Panc1 (cell line): Measurements from ENCODE around the gene PRR20G. TPM values are rescaled to one million over a fixed set of nuclear protein-coding genes. Genes with fewer than 3 reads are reported as not detected.
A peak's percentile ranks its signal among the peaks of the same experiment; 100 is the strongest.

Experiments used
- ATAC-seq: fragments of 200-7000 bp; cut with Tn5 transposase; 2 replicates; pipeline ENCODE4 v1.9.1; 2020; ENCODE audit warnings: mild to moderate bottlenecking, moderate library complexity
- Bru-seq: library from RNA; stranded (reverse); fragments of 400-500 nt; gene quantifications from one replicate; lab custom pipeline; 2021; lab: Mats Ljungman, UMichigan
- BruChase-seq, 2 experiments: library from RNA; stranded (reverse); fragments of 400-500 nt; gene quantifications; one replicate each; lab custom pipeline; 2021; lab: Mats Ljungman, UMichigan
- BruUV-seq: library from RNA; stranded (reverse); fragments of 400-500 nt; replicated peaks from 2 replicates; lab custom pipeline; 2021; lab: Mats Ljungman, UMichigan
- CTCF ChIA-PET: fragments of 300-600 bp; sonication (Branson Sonifier 250); formaldehyde crosslinking; loops from one replicate; lab custom pipeline; 2022; ENCODE audit warnings: antibody characterized with exemption; lab: Charles Lee
- POLR2A ChIA-PET: fragments of 300-600 bp; sonication (Branson Sonifier 250); formaldehyde crosslinking; loops from one replicate; lab custom pipeline; 2022; ENCODE audit warnings: antibody characterized with exemption; lab: Charles Lee
- DNase-seq: peaks from one replicate; pipeline ENCODE4 v3.0.0-alpha.2; 2010; ENCODE audit warnings: low read depth, low spot score
- H3K27ac ChIP-seq: 2 replicates; pipeline ENCODE4 v1.5.1; 2011; ENCODE audit warnings: mild to moderate bottlenecking, low read length, inconsistent platforms
- H3K27me3 ChIP-seq: fragments of 200-500 bp; sonication (Bioruptor generic); 2 replicates; pipeline ENCODE4 v1.6.0; 2014; ENCODE audit warnings: low read length, inconsistent platforms; ENCODE audit not compliant: control insufficient read depth, insufficient read depth
- H3K36me3 ChIP-seq: fragments of 200-500 bp; sonication (Bioruptor generic); 2 replicates; pipeline ENCODE4 v1.5.1; 2014; ENCODE audit warnings: inconsistent platforms, mild to moderate bottlenecking, low read length, moderate library complexity; ENCODE audit not compliant: control insufficient read depth, insufficient read depth
- H3K4me1 ChIP-seq: 2 replicates; pipeline ENCODE4 v1.5.1; 2011; ENCODE audit warnings: inconsistent platforms, mild to moderate bottlenecking, low read length, moderate library complexity; ENCODE audit not compliant: control insufficient read depth, insufficient read depth
- H3K4me3 ChIP-seq, 2 experiments: 2 replicates each; pipeline ENCODE4 v1.5.1; 2011 to 2012; ENCODE audit warnings: low read depth in 2 of 2, low read length in 2 of 2, mild to moderate bottlenecking in 2 of 2, inconsistent platforms in 1 of 2, moderate library complexity in 1 of 2
- H3K9me3 ChIP-seq: fragments of 200-500 bp; sonication (Bioruptor generic); 2 replicates; pipeline ENCODE4 v1.5.1; 2014; ENCODE audit warnings: low read depth, mild to moderate bottlenecking, inconsistent platforms, low read length, moderate library complexity; ENCODE audit not compliant: control insufficient read depth, insufficient read depth
- CTCF ChIP-seq: fragments of 450-650 bp; IDR thresholded peaks from 2 replicates; pipeline ENCODE4 v1.5.1; 2017; ENCODE audit warnings: mild to moderate bottlenecking
- POLR2AphosphoS5 ChIP-seq: IDR thresholded peaks from 2 replicates; pipeline ENCODE4 v1.6.1; 2012; ENCODE audit warnings: mild to moderate bottlenecking, low read depth, low read length, moderate library complexity
- SIN3A ChIP-seq: IDR thresholded peaks from 2 replicates; pipeline ENCODE4 v1.6.1; 2012; ENCODE audit warnings: low read depth, mild to moderate bottlenecking, low read length, moderate library complexity, borderline replicate concordance; ENCODE audit not compliant: insufficient read depth
- TCF7L2 ChIP-seq: IDR thresholded peaks from 2 replicates; pipeline ENCODE4 v1.6.1; 2011; ENCODE audit warnings: mild to moderate bottlenecking, low read depth, low read length, inconsistent platforms
- in situ Hi-C: cut with HindIII; loops from 2 replicates; pipeline ENCODE4 v1.10.0; 2016; ENCODE audit warnings: low sequenced_read_pairs, low pct_unique_long_range_greater_than_20kb
- intact Hi-C: fragments of 100-400 bp; cut with micrococcal nuclease; formaldehyde crosslinking; loops from one replicate; pipeline ENCODE4 v1.10.0; 2022; ENCODE audit not compliant: unreplicated experiment
- long read RNA-seq: library from polyadenylated mRNA; unstranded; transcript quantifications from one replicate; pipeline ENCODE4 v2.0.0, GENCODE V29; 2021; ENCODE audit not compliant: unreplicated experiment
- polyA plus RNA-seq: library from polyadenylated mRNA; unstranded; fragments of >200 nt; gene quantifications from one replicate; pipeline ENCODE4 v1.2.1, GENCODE V29; 2012; ENCODE audit warnings: missing spikeins; ENCODE audit not compliant: insufficient read length
- total RNA-seq: library from RNA; stranded (reverse); gene quantifications from one replicate; pipeline ENCODE4 v1.2.1, GENCODE V29; 2021; ENCODE audit not compliant: unreplicated experiment
- TF ChIP-seq, protein P1 (sequence below), 2 experiments: IDR thresholded peaks; 2 replicates each; pipeline ENCODE4 v1.6.1; 2011 to 2012; ENCODE audit warnings: low read depth in 2 of 2, control low read depth in 1 of 2, low read length in 1 of 2, mild to moderate bottlenecking in 1 of 2, moderate library complexity in 1 of 2; ENCODE audit not compliant: insufficient read depth in 1 of 2

Gene PRR20G
- total RNA-seq (not detected), Bru-seq, nascent RNA (percentile 13 among the genes with signal in this experiment), BruChase-seq, experiment 1, labeled RNA remaining after a 2-hour chase (not detected), BruChase-seq, experiment 2, labeled RNA remaining after a 6-hour chase (percentile 19 among the genes with signal in this experiment)
- polyA plus RNA-seq: not detected
- long read RNA-seq: 0 reads

DNA sequence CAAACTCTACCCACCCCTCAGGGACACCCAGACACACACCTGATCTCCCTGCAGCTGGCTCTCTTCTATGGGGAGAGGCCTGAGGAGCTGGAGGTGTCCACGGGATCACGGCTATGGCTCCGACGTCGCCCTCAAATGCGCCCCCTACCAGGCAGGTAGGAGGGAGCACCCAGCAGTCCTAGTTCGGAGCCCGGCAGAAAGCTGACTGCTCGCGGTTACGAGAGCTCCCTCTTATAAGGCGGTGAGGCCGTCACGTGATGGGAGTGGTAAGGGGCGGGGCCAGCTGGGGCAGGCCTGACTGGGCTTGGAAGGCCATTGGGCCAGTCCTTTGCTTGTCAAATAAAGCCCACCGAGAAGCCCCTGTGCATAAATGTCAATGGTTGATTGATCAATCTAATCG, at the start of gene PRR20G:
Gene PRR20G, minus strand, starts transcription at position 207 of the 400 bp plus-strand sequence. CDS start 681 bp downstream, outside the sequence.
- TF ChIP-seq CTCF (peak; percentile 17; the same call in 1 of the 2 replicates), POLR2AphosphoS5 (no peak)
- Histone ChIP-seq H3K4me1 (no peaks in the 10 kb centered on the region; the same call in 1 of the 2 replicates), H3K36me3 (no peaks in the 10 kb centered on the region), H3K27ac (no peak within 1 kb of the TSS), H3K9me3 (no peaks in the 10 kb centered on the region), H3K27me3 (no peaks in the 10 kb centered on the region; the same call in 1 of the 2 replicates), H3K4me3 (no peak within 1 kb of the TSS)
- DNase-seq (no peak), ATAC-seq (no peak)
- POLR2A ChIA-PET: no interaction called here
- CTCF ChIA-PET: interaction anchor here (0.6 kb wide), 1 partner anchor 22 kb away, joined by 3 read pairs; no protein-coding TSS in a partner anchor
- BruUV-seq: no TSS peak
- intact Hi-C loops (no loop called here), in situ Hi-C loops (no loop called here)

DNA sequence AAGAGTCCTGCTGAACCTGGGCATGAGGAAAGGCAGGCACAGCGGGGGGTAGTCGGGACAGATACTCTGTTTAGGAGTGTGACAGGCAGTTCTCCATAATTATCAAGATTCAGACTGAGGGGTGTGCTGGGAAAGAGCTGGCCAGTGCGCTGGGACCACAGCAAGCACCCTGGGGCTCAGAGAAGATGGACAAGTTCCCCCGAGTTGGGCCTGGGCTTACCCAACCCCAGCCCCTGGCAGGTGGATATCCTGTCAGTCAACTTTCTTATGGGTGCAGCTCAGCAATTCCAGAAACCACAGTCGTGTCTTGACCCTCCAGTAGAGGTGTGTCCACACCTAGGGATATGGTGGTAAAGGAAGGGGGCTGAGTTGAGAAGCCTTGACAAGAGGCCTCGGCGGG, 49.2 kb upstream of the PRR20G start:
- Histone ChIP-seq H3K9me3 (no peaks in the 10 kb centered on the region), H3K36me3 (no peaks in the 10 kb centered on the region), H3K4me3 (no peak overlapping the region), H3K4me1 (no peaks in the 10 kb centered on the region), H3K27me3 (peaks cover 1% of the 10 kb centered on the region; the same call in 1 of the 2 replicates), H3K27ac (no peak overlapping the region)
- no TSS peak for BruUV-seq
- ChIA-PET CTCF (no interaction called here), POLR2A (no interaction called here)
- intact Hi-C loops: no loop called here
- ATAC-seq (no peak), DNase-seq (no peak)
- TF ChIP-seq, protein P1, sequence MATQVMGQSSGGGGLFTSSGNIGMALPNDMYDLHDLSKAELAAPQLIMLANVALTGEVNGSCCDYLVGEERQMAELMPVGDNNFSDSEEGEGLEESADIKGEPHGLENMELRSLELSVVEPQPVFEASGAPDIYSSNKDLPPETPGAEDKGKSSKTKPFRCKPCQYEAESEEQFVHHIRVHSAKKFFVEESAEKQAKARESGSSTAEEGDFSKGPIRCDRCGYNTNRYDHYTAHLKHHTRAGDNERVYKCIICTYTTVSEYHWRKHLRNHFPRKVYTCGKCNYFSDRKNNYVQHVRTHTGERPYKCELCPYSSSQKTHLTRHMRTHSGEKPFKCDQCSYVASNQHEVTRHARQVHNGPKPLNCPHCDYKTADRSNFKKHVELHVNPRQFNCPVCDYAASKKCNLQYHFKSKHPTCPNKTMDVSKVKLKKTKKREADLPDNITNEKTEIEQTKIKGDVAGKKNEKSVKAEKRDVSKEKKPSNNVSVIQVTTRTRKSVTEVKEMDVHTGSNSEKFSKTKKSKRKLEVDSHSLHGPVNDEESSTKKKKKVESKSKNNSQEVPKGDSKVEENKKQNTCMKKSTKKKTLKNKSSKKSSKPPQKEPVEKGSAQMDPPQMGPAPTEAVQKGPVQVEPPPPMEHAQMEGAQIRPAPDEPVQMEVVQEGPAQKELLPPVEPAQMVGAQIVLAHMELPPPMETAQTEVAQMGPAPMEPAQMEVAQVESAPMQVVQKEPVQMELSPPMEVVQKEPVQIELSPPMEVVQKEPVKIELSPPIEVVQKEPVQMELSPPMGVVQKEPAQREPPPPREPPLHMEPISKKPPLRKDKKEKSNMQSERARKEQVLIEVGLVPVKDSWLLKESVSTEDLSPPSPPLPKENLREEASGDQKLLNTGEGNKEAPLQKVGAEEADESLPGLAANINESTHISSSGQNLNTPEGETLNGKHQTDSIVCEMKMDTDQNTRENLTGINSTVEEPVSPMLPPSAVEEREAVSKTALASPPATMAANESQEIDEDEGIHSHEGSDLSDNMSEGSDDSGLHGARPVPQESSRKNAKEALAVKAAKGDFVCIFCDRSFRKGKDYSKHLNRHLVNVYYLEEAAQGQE (IDR thresholded peaks at IDR 0.05; ENCODE audit: insufficient read depth in 1 of 2, low read depth in 2 of 2, low read length in 1 of 2): no peak
- in situ Hi-C loops: no loop called here

GRCh38 chr3:127336101-127336500, 48.3 kb upstream of the PRR20G start:
- H3K4me3 ChIP-seq: no peak overlapping the region
- H3K4me1 ChIP-seq: no peaks in the 10 kb centered on the region
- H3K27ac ChIP-seq: no peak overlapping the region
- ChIA-PET POLR2A (no interaction called here), CTCF (no interaction called here)
- DNase-seq (no peak), ATAC-seq (no peak)
- in situ Hi-C loops: no loop called here
- BruUV-seq: no TSS peak
- intact Hi-C loops: no loop called here
- H3K27me3 ChIP-seq: no peaks in the 10 kb centered on the region
- H3K9me3 ChIP-seq: peaks cover 6% of the 10 kb centered on the region; the same call in 1 of the 2 replicates
- no peak for TF ChIP-seq POLR2AphosphoS5
- TF ChIP-seq, protein P1 (IDR thresholded peaks at IDR 0.05; ENCODE audit: insufficient read depth in 1 of 2, low read depth in 2 of 2, low read length in 1 of 2): no peak
- TF ChIP-seq TCF7L2: no peak
- TF ChIP-seq CTCF: no peak
- no peak for TF ChIP-seq SIN3A
- no peaks in the 10 kb centered on the region for H3K36me3 ChIP-seq
